NCI-H524 (cell line): Measurements from ENCODE around the gene SMDT1.
"Not testable (repeated sequence)": the region's sequence is repeated elsewhere in the genome, so short reads cannot be mapped to it uniquely, and the experiment has no call there.

Experiments
- DNase-seq, 2 experiments: peaks; one replicate each; lab custom pipeline; 2025; lab: John Stamatoyannopoulos, UW

Gene SMDT1

DNA sequence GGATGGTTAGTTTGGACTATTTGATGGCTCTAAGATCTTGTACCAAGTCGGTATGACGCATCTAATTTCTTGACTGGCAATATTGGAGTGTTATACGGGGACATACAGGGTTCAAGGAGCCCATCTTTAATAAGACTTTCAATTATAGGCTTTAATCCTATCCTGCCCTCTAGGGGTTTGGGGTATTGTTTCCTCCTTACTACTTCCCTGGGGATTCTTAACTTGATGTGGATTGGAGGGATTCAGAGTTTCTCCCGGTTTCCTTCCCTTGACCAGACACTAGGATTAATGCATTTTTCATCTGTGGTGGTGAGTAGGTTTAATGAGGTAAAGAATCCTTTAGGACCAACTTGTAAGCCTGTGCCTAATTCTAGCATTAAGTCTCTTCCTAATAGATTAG, 32.3 kb downstream of the SMDT1 start:
- DNase-seq, result peak in 1 of 2 experiments; percentile 44

DNA sequence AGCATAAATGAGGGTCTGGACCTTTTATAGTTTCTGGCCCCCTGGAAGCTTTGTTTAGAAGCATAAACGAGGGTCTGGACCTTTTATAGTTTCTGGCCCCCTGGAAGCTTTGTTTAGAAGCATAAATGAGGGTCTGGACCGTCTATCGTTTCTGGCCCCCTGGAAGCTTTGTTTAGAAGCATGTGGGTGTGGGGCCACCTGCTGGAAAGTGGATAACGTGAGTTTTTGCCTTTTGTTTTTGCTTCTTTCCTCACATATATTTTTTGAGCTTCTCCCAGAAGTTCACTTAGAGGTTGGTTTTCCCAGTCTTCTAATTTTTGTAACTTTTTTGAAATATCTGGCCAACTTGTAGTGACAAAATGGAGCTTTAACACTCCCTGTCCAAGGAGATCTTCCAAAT, 33.3 kb downstream of the SMDT1 start:
- DNase-seq, result peak in 1 of 2 experiments; percentile 42

DNA sequence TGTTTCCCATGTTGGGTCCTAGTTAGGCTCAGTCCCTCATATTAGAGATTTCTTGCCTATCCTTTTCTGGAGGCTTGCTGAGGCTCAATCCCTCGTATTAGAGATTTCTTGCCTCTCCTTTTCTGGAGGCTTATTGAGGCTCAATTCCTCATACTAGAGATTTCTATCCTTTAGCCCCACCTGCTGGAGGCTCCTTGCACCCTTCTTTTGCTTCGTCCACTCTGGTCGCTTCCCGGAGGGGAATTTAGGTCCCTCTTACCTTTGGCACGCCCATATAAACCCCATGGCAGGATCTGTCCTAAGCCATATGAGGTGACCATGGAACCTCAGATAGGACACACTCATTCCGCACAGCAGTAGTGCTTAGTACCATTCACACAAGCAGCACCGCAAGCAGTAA, 35.2 kb downstream of the SMDT1 start:
- DNase-seq, result peak in 1 of 2 experiments; percentile 12

DNA sequence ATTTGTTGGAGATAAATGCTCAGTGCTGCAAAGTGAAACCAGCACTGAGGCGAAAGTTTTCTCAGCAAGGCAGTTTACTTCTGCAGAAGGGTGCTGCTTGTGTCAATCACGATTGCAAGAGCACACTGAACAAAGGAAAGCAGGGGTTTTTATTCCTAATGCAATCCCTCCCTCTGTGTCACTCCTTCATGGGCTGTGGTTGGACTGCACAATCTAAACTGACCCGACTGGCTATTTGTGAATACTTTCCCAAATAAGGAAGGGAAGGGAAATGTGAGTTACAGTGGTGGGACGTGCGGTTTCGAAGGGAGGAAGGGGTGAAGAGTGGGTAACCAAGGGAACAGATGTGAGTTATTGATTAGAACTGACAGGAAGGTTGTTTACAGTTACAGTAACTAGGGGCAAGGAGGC, 35.9 kb downstream of the SMDT1 start:
- not testable (repeated sequence) for DNase-seq

DNA sequence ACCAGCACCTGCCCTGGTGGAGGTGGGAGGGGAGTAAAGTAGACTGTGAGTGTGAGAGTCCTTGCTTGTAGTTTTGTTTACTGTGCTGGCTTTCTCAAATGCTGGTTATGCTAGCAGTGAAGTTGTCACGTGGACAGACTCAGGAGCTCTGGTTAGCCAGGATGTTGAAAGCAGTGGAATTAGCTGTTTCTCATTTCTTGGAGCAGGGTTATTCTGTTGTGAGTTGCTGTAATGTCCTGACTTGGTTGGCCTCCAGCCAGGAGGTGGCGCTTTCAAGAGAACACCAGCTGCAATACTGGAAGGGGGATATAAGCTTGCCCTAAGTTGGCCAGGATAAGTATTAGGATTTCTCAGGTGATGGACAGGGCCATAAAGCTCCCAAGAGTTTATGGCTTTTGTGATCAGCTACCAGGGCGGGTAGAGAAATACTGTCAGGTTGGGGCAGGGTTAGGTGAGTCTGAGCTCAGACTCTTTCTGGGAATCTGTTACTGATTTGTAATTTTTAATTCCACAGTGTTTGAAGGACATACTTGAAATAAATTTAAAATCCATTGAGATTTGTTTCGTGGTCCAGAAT, 37.4 kb downstream of the SMDT1 start:
- DNase-seq, result peak in 1 of 2 experiments; percentile 29

DNA sequence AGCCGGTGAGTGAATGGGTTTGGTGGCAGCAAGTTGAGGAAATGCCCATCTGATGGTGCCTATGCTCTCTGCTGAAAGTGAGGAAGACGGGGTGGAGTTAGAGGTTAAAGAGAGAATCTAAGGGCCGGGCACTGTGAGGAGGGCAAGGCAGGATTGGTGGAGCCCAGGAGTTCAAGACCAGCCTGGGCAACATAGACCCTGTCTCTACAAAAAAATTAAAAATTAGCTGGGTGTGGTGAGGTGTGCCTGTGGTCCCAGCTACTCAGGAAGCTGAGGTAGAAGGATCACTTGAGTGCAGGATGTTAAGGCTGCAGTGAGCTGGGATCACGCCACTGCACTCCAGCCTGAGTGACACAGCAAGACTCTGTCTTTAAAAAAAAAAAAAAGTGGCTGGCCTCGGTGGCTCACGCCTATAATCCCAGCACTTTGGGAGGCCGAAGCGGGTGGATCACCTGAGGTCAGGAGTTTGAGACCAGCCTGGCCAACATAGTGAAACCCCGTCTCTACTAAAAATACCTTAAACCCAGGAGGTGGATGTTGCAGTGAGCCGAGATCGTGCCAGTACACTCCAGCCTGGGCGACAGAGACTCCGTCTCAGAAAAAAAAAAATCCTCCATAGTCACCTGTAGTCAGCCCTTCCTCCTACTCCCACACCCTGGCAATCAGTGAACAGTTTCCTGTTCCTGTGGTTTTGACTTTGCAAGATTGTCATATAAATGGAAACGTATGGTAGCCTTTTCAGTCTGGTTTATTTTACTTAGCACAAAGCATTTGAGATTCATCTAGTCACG, 40.9 kb downstream of the SMDT1 start:
- not testable (repeated sequence) for DNase-seq

DNA sequence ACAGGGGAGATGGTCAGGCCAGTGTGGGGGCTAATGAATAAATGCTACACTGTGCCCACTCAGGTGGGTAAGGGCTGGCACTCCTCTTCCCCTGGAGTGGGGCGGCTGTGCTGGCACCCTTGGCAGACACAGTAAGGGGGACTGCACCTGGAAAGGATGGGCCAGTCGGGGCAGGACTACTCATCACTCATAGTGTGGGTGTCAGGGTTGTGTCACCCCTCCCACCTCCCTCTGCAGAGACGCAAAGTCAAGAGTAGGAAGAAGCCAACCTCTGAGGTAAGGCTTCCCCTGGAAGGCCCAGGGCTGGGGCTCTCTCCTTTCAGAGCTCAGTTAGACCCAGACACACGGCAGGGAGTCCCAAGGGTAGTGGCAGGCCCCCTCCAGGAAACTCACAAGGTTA, 44.0 kb downstream of the SMDT1 start:
- not testable (repeated sequence) for DNase-seq

DNA sequence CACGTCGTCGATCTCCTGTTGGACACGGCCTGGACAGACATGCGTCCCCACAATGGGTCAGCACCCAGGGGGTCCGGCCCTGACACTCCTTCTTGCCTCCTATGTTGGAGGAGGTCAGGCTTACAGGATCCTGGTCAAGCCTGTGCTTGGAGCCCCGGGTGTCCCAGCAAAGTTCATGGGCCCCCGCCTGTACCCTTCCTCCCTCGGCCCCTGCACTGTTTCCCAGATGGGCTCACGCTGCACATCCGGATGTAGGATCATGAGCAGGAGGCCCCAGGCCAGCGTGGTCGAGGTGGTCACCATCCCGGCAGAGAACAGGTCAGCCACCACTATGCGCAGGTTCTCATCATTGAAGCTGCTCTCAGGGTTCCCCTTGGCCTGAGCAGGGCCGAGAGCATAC, 48.1 kb downstream of the SMDT1 start:
- DNase-seq, result no peak

DNA sequence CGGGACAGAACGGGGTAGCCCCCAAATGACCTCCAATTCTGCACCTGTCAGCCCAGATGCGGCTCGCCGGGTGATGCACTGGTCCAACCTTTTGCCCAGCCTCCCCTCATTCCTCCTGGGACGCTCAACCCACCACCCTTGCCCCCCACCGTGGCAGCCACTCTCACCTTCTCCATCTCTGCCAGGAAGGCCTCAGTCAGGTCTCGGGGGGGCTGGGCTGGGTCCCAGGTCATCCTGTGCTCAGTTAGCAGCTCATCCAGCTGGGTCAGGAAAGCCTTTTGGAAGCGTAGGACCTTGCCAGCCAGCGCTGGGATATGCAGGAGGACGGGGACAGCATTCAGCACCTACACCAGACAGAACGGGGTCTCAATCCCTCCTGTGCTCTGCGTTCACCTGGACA, 48.5 kb downstream of the SMDT1 start:
- DNase-seq, result not testable (repeated sequence)

DNA sequence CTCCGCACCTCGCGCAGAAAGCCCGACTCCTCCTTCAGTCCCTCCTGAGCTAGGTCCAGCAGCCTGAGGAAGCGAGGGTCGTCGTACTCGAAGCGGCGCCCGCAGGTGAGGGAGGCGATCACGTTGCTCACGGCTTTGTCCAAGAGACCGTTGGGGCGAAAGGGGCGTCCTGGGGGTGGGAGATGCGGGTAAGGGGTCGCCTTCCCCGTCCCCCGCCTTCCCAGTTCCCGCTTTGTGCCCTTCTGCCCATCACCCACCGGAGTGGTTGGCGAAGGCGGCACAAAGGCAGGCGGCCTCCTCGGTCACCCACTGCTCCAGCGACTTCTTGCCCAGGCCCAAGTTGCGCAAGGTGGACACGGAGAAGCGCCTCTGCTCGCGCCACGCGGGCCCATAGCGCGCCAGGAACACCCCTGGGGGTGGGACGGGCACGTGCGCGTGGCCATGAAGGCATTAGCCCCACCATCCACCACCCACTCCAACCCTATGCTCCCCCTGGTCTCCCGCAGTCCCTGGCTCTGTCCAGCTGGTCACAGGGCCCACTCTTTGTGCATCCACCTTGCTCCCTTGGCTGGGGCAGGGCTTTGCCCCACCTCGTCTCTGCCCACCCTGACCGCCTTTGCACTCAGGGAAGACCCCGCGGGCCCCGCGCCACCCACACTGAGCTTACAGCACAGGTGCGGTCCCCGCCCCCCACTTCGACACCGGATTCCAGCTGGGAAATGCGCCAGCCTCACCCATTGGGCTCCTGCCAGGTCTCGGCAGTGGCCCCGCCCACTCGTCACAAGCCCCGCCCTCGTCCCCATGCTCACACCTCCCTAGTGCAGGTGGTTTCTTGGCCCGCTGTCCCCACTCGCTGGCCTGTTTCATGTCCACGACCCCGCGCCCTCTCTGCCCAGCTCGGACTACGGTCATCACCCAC, 49.5 kb downstream of the SMDT1 start:
- not testable (repeated sequence) for DNase-seq

DNA sequence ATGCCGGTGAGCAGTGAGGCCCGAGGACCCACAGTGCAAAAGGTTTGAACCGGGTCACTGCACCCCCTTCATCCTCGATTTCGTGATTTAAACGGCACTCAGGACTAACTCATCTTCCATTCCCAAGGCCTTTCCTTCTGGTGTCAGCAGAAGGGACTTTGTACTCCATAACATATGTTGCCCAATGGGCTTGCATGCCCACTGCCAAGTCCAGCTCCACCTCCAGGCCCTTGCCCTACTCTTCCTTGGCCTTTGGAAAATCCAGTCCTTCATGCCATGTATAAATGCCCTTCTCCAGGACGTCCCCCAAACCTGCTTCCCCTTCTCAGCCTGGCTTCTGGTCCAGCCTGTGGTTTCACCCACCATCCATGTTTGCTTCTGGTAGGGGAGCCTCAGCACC, 50.7 kb downstream of the SMDT1 start:
- not testable (repeated sequence) for DNase-seq

DNA sequence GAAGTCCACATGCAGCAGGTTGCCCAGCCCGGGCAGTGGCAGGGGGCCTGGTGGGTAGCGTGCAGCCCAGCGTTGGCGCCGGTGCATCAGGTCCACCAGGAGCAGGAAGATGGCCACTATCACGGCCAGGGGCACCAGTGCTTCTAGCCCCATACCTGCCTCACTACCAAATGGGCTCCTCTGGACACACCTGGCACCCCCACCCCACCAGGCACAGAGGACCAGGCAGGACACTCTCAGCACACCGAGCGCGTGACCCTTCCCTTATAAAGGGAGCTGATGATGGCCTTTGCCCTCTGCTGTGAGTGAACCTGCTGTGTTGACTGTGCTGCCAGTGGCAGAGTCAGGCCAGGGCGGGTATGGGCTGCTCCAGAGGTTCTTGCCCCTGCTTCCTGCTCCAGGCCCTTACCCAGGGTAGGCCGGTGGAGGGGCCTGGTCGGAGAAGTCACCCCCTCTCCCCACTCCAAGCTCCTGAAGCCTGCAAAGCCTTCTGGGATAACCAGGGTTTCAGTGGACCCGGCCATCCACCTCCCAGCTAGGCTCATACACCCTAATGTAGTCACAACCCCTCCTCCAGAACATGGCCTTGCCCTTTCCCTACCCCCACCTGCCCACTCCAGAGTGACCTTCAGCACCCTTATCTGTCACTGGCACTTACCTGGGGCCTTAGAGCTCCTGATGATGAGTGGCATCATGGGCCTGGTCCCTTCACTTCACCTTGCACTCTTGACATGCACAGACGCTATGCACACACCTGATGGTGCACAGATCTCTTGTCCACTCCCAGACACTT, 51.3 kb downstream of the SMDT1 start, which contains the start of gene CYP2D6:
TSS of gene CYP2D6 (minus strand) at position 172 of the 793 bp plus-strand sequence. CDS start at position 153, 19 bp downstream.
- DNase-seq, result not testable (repeated sequence)

DNA sequence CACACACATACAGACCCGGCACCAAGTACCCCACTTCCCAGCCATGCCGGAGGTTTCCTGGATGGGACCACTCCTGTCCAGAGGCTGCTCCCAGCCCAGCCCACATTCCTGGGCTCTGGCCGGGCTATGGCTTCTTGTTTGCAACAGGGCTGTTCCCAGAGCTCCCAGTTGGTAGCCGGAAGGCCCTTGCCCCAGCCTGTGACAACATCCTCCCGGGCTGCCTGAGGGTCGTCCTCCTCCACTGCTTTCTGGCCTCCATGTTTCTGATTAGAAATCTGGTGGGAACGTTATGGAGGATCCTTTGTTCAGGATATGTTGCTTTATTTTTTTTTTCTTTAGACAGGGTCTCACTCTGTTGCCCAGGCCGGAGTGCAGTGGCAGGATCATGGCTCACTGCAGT, 52.1 kb downstream of the SMDT1 start:
- DNase-seq, result no peak

DNA sequence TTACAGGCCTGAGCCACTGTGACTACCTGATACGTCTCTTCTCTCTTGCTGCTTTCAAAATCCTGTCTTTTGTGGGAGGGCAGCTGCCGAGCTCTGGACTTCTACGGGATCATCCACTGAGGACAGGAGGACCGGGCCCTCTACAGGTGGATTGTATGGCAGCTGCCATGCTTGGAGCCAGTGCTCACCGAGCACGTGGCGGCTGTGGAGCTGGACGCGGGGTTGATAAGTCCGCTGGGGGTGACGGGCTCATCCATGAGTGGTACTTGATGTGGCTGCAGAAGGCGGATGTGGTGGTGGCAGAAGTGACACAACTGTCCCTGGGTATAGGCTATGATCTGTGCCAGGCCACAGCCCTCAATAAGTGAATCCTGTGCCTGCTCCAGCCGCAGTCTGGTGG, 53.0 kb downstream of the SMDT1 start:
- DNase-seq, result no peak
